GM23338 (cell line): Measurements from ENCODE around the gene MROH2A. TPM values are rescaled to one million over a fixed set of nuclear protein-coding genes. Genes with fewer than 3 reads are reported as not detected.

ENCODE experiments used
- ATAC-seq: fragments of 200-7000 bp; cut with Tn5 transposase; 3 replicates; pipeline ENCODE4 v1.9.1; 2020
- DNase-seq: peaks from one replicate; pipeline ENCODE4 v3.0.0-alpha.2; 2015; ENCODE audit warnings: low spot score
- H2AFZ ChIP-seq: fragments of 200-600 bp; sonication (generic); 2 replicates; pipeline ENCODE4 v1.8.0; 2016; ENCODE audit warnings: antibody characterized with exemption, mild to moderate bottlenecking, moderate library complexity
- H3F3A ChIP-seq: fragments of 200-600 bp; sonication (generic); replicated peaks from 2 replicates; pipeline ENCODE4 v1.8.0; 2017; ENCODE audit warnings: antibody characterized with exemption, mixed run types, low read depth
- H3K27ac ChIP-seq: fragments of 200-600 bp; sonication (generic); 2 replicates; pipeline ENCODE4 v1.6.1; 2016; ENCODE audit warnings: low read depth
- H3K27me3 ChIP-seq: fragments of 200-600 bp; sonication (generic); 2 replicates; pipeline ENCODE4 v1.8.0; 2016; ENCODE audit warnings: mild to moderate bottlenecking, mixed run types, moderate library complexity; ENCODE audit not compliant: insufficient read depth
- H3K36me3 ChIP-seq: fragments of 200-600 bp; sonication (generic); 2 replicates; pipeline ENCODE4 v1.8.0; 2016; ENCODE audit warnings: mild to moderate bottlenecking; ENCODE audit not compliant: insufficient read depth
- H3K4me1 ChIP-seq: fragments of 200-600 bp; sonication (generic); 2 replicates; pipeline ENCODE4 v1.8.0; 2016; ENCODE audit warnings: mild to moderate bottlenecking, moderate library complexity; ENCODE audit not compliant: insufficient read depth
- H3K4me2 ChIP-seq: fragments of 200-600 bp; sonication (generic); 2 replicates; pipeline ENCODE4 v1.7.1; 2017; ENCODE audit warnings: mixed run types
- H3K4me3 ChIP-seq: fragments of 200-600 bp; sonication (generic); 2 replicates; pipeline ENCODE4 v1.6.1; 2016; ENCODE audit warnings: mixed run types
- H3K79me2 ChIP-seq: fragments of 200-600 bp; sonication (generic); replicated peaks from 2 replicates; pipeline ENCODE4 v1.8.0; 2017; ENCODE audit warnings: mild to moderate bottlenecking; ENCODE audit not compliant: insufficient read depth
- H3K9me2 ChIP-seq: fragments of 200-600 bp; sonication (generic); 2 replicates; pipeline ENCODE4 v1.8.0; 2017; ENCODE audit not compliant: insufficient read depth
- H4K20me1 ChIP-seq: fragments of 200-600 bp; sonication (generic); replicated peaks from 2 replicates; pipeline ENCODE4 v1.8.0; 2017; ENCODE audit warnings: mild to moderate bottlenecking; ENCODE audit not compliant: insufficient read depth
- H3K27ac Mint-ChIP-seq: 2 replicates; pipeline ENCODE4 v1.8.0; 2020; ENCODE audit warnings: inconsistent platforms, mild to moderate bottlenecking, moderate library complexity, mixed read lengths
- H3K27me3 Mint-ChIP-seq: 3 replicates; pipeline ENCODE4 v1.8.0; 2022; ENCODE audit warnings: low read depth, mild to moderate bottlenecking, moderate library complexity, mixed read lengths, inconsistent platforms; ENCODE audit not compliant: insufficient read depth, poor library complexity
- H3K36me3 Mint-ChIP-seq: 3 replicates; pipeline ENCODE4 v1.8.0; 2021; ENCODE audit warnings: low read depth, mild to moderate bottlenecking, inconsistent platforms, moderate library complexity, mixed read lengths
- H3K4me1 Mint-ChIP-seq: 3 replicates; pipeline ENCODE4 v1.8.0; 2020; ENCODE audit warnings: mild to moderate bottlenecking, inconsistent platforms, mixed read lengths
- H3K4me3 Mint-ChIP-seq: 3 replicates; pipeline ENCODE4 v1.8.0; 2021; ENCODE audit warnings: moderate library complexity, mild to moderate bottlenecking, inconsistent platforms, mixed read lengths
- H3K9me3 Mint-ChIP-seq: 3 replicates; pipeline ENCODE4 v1.8.0; 2020; ENCODE audit warnings: moderate library complexity, mild to moderate bottlenecking, inconsistent platforms, mixed read lengths
- CREB1 ChIP-seq: fragments of 250-450 bp; sonication (Bioruptor Pico); IDR thresholded peaks from 2 replicates; pipeline ENCODE4 v1.5.0; 2020; ENCODE audit warnings: low read depth, mild to moderate bottlenecking, moderate library complexity
- EZH2 ChIP-seq: fragments of 200-600 bp; sonication (generic); IDR thresholded peaks from one replicate; pipeline ENCODE4 v1.8.0; 2017; ENCODE audit warnings: antibody characterized with exemption, mild to moderate bottlenecking, low read depth; ENCODE audit not compliant: unreplicated experiment
- EZH2phosphoT487 ChIP-seq: fragments of 200-600 bp; sonication (generic); IDR thresholded peaks from one replicate; pipeline ENCODE4 v1.8.1; 2018; ENCODE audit warnings: antibody characterized with exemption; ENCODE audit not compliant: unreplicated experiment
- STAT1 ChIP-seq: IDR thresholded peaks from one replicate; pipeline ENCODE4 v1.6.1; 2016; ENCODE audit warnings: antibody characterized with exemption; ENCODE audit not compliant: unreplicated experiment
- polyA plus RNA-seq: library from polyadenylated mRNA; unstranded; fragments of >200 nt; fragmentation: Nextera tagmentation; extraction: Ambion mirVana; gene quantifications from 2 replicates; pipeline ENCODE4 v1.2.1, GENCODE V29; 2016
- total RNA-seq: library from RNA; depleted of rRNA; stranded (reverse); fragments of >200 nt; shearing (Covaris generic); gene quantifications from 2 replicates; pipeline ENCODE4 v1.2.3, GENCODE V29; 2014
- TF ChIP-seq, protein P1 (sequence below): IDR thresholded peaks from 2 replicates; pipeline ENCODE4 v1.6.1; 2016; ENCODE audit warnings: antibody characterized with exemption
- TF ChIP-seq, protein P2 (sequence below), 2 experiments: fragments of 200-600 bp in 1 of 2; sonication (generic) in 1 of 2; conservative IDR thresholded peaks; 2 replicates each; pipeline versions ENCODE4 v1.5.1 to v1.6.1; 2016 to 2017; ENCODE audit warnings: antibody characterized with exemption in 2 of 2, low read depth in 2 of 2, mild to moderate bottlenecking in 2 of 2, moderate library complexity in 1 of 2
- TF ChIP-seq, protein P3 (sequence below): IDR thresholded peaks from one replicate; pipeline ENCODE4 v1.6.1; 2018; ENCODE audit warnings: antibody characterized with exemption; ENCODE audit not compliant: unreplicated experiment
- TF ChIP-seq, protein P4 (sequence below): fragments of 250-450 bp; sonication (Bioruptor Pico); IDR thresholded peaks from 2 replicates; pipeline ENCODE4 v1.5.0; 2020; ENCODE audit warnings: mild to moderate bottlenecking, moderate library complexity

MROH2A gene
- total and polyA plus RNA-seq, 2 experiments from 2014 or later, result not detected

DNA sequence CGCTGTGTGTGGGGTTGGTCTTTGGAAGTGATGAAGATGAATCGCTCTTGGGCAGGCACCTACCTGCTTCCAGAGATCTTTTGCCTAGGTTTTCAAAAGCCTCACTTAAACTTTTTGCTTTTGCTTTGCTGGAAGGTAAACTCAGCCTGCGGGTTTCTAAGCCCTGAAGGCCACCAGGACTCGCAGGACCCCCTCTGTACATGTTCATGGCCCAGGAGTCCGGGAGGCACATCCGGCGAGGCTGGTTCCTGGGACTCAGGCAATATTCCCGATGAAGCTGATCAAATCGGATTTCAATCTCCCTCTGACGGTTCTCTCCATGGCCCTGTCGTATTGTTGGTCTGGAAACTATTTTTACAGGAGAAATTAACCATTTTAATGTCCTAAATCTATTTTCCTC is 63.1 kb downstream of the MROH2A start:
- peaks cover 7% of the 10 kb centered on the region for H3K27me3 Mint-ChIP-seq
- no peaks in the 10 kb centered on the region for H3K9me2 ChIP-seq
- H3K9me3 Mint-ChIP-seq, result no peaks in the 10 kb centered on the region
- no peaks in the 10 kb centered on the region for H3K4me1 ChIP-seq
- 0 out of 2 replicates have a peak, but pooled peaks cover 4% of the 10 kb centered on the region for H3F3A ChIP-seq
- no peak overlapping the region for H3K27ac Mint-ChIP-seq
- H3K27ac ChIP-seq, result no peak overlapping the region
- H3K36me3 ChIP-seq, result peaks cover 88% of the 10 kb centered on the region
- H3K79me2 ChIP-seq, result peaks cover 96% of the 10 kb centered on the region
- peaks cover 15% of the 10 kb centered on the region for H3K4me1 Mint-ChIP-seq
- no peak overlapping the region for H3K4me3 ChIP-seq
- H3K4me2 ChIP-seq, result no peak overlapping the region
- ATAC-seq (no peak), DNase-seq (no peak)
- H3K4me3 Mint-ChIP-seq, result no peak overlapping the region
- H4K20me1 ChIP-seq, result peaks cover 73% of the 10 kb centered on the region
- H3K36me3 Mint-ChIP-seq, result peaks cover 99% of the 10 kb centered on the region
- no peak overlapping the region for H2AFZ ChIP-seq
- no peaks in the 10 kb centered on the region for H3K27me3 ChIP-seq
- TF ChIP-seq, protein P1, sequence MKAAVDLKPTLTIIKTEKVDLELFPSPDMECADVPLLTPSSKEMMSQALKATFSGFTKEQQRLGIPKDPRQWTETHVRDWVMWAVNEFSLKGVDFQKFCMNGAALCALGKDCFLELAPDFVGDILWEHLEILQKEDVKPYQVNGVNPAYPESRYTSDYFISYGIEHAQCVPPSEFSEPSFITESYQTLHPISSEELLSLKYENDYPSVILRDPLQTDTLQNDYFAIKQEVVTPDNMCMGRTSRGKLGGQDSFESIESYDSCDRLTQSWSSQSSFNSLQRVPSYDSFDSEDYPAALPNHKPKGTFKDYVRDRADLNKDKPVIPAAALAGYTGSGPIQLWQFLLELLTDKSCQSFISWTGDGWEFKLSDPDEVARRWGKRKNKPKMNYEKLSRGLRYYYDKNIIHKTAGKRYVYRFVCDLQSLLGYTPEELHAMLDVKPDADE, result no peak
- TF ChIP-seq EZH2phosphoT487, result no peak
- TF ChIP-seq CREB1 (CRISPR knock-in tag), result no peak
- TF ChIP-seq STAT1, result no peak
- TF ChIP-seq, protein P2, sequence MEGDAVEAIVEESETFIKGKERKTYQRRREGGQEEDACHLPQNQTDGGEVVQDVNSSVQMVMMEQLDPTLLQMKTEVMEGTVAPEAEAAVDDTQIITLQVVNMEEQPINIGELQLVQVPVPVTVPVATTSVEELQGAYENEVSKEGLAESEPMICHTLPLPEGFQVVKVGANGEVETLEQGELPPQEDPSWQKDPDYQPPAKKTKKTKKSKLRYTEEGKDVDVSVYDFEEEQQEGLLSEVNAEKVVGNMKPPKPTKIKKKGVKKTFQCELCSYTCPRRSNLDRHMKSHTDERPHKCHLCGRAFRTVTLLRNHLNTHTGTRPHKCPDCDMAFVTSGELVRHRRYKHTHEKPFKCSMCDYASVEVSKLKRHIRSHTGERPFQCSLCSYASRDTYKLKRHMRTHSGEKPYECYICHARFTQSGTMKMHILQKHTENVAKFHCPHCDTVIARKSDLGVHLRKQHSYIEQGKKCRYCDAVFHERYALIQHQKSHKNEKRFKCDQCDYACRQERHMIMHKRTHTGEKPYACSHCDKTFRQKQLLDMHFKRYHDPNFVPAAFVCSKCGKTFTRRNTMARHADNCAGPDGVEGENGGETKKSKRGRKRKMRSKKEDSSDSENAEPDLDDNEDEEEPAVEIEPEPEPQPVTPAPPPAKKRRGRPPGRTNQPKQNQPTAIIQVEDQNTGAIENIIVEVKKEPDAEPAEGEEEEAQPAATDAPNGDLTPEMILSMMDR (conservative IDR thresholded peaks at IDR 0.05; ENCODE audit: low read depth in 2 of 2), result no peak
- TF ChIP-seq EZH2, result no peak
- TF ChIP-seq, protein P3, sequence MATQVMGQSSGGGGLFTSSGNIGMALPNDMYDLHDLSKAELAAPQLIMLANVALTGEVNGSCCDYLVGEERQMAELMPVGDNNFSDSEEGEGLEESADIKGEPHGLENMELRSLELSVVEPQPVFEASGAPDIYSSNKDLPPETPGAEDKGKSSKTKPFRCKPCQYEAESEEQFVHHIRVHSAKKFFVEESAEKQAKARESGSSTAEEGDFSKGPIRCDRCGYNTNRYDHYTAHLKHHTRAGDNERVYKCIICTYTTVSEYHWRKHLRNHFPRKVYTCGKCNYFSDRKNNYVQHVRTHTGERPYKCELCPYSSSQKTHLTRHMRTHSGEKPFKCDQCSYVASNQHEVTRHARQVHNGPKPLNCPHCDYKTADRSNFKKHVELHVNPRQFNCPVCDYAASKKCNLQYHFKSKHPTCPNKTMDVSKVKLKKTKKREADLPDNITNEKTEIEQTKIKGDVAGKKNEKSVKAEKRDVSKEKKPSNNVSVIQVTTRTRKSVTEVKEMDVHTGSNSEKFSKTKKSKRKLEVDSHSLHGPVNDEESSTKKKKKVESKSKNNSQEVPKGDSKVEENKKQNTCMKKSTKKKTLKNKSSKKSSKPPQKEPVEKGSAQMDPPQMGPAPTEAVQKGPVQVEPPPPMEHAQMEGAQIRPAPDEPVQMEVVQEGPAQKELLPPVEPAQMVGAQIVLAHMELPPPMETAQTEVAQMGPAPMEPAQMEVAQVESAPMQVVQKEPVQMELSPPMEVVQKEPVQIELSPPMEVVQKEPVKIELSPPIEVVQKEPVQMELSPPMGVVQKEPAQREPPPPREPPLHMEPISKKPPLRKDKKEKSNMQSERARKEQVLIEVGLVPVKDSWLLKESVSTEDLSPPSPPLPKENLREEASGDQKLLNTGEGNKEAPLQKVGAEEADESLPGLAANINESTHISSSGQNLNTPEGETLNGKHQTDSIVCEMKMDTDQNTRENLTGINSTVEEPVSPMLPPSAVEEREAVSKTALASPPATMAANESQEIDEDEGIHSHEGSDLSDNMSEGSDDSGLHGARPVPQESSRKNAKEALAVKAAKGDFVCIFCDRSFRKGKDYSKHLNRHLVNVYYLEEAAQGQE, result no peak
- TF ChIP-seq, protein P4, sequence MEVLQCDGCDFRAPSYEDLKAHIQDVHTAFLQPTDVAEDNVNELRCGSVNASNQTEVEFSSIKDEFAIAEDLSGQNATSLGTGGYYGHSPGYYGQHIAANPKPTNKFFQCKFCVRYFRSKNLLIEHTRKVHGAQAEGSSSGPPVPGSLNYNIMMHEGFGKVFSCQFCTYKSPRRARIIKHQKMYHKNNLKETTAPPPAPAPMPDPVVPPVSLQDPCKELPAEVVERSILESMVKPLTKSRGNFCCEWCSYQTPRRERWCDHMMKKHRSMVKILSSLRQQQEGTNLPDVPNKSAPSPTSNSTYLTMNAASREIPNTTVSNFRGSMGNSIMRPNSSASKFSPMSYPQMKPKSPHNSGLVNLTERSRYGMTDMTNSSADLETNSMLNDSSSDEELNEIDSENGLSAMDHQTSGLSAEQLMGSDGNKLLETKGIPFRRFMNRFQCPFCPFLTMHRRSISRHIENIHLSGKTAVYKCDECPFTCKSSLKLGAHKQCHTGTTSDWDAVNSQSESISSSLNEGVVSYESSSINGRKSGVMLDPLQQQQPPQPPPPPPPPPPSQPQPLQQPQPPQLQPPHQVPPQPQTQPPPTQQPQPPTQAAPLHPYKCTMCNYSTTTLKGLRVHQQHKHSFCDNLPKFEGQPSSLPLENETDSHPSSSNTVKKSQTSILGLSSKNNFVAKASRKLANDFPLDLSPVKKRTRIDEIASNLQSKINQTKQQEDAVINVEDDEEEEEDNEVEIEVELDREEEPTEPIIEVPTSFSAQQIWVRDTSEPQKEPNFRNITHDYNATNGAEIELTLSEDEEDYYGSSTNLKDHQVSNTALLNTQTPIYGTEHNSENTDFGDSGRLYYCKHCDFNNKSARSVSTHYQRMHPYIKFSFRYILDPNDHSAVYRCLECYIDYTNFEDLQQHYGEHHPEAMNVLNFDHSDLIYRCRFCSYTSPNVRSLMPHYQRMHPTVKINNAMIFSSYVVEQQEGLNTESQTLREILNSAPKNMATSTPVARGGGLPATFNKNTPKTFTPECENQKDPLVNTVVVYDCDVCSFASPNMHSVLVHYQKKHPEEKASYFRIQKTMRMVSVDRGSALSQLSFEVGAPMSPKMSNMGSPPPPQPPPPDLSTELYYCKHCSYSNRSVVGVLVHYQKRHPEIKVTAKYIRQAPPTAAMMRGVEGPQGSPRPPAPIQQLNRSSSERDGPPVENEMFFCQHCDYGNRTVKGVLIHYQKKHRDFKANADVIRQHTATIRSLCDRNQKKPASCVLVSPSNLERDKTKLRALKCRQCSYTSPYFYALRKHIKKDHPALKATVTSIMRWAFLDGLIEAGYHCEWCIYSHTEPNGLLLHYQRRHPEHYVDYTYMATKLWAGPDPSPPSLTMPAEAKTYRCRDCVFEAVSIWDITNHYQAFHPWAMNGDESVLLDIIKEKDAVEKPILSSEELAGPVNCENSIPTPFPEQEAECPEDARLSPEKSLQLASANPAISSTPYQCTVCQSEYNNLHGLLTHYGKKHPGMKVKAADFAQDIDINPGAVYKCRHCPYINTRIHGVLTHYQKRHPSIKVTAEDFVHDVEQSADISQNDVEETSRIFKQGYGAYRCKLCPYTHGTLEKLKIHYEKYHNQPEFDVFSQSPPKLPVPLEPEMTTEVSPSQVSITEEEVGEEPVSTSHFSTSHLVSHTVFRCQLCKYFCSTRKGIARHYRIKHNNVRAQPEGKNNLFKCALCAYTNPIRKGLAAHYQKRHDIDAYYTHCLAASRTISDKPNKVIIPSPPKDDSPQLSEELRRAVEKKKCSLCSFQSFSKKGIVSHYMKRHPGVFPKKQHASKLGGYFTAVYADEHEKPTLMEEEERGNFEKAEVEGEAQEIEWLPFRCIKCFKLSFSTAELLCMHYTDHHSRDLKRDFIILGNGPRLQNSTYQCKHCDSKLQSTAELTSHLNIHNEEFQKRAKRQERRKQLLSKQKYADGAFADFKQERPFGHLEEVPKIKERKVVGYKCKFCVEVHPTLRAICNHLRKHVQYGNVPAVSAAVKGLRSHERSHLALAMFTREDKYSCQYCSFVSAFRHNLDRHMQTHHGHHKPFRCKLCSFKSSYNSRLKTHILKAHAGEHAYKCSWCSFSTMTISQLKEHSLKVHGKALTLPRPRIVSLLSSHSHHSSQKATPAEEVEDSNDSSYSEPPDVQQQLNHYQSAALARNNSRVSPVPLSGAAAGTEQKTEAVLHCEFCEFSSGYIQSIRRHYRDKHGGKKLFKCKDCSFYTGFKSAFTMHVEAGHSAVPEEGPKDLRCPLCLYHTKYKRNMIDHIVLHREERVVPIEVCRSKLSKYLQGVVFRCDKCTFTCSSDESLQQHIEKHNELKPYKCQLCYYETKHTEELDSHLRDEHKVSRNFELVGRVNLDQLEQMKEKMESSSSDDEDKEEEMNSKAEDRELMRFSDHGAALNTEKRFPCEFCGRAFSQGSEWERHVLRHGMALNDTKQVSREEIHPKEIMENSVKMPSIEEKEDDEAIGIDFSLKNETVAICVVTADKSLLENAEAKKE (CRISPR knock-in tag), result no peak
